WERI-Rb-1 (cell line): Measurements from ENCODE around the gene CCL4.

Experiments used
- DNase-seq: peaks from one replicate; pipeline ENCODE4 v3.0.0-alpha.2; 2020
- H3K27ac ChIP-seq: fragments of 250-450 bp; sonication (Bioruptor Pico); 2 replicates; pipeline ENCODE4 v1.5.1; 2020; ENCODE audit warnings: mild to moderate bottlenecking, moderate library complexity
- H3K27me3 ChIP-seq: fragments of 250-450 bp; sonication (Bioruptor Pico); 2 replicates; pipeline ENCODE4 v1.5.1; 2021; ENCODE audit warnings: mild to moderate bottlenecking, low read depth, moderate library complexity; ENCODE audit not compliant: insufficient read depth, severe bottlenecking
- H3K36me3 ChIP-seq: fragments of 250-450 bp; sonication (Bioruptor Pico); 2 replicates; pipeline ENCODE4 v1.5.1; 2020; ENCODE audit warnings: mild to moderate bottlenecking, moderate library complexity
- H3K4me3 ChIP-seq: 2 replicates; pipeline ENCODE4 v1.5.1; 2011; ENCODE audit warnings: low read depth, mild to moderate bottlenecking, control low read depth, low read length
- H3K9me3 ChIP-seq: fragments of 250-450 bp; sonication (Bioruptor Pico); 2 replicates; pipeline ENCODE4 v1.5.1; 2021; ENCODE audit warnings: mild to moderate bottlenecking, moderate library complexity; ENCODE audit not compliant: severe bottlenecking
- TF ChIP-seq, protein P1 (sequence below): IDR thresholded peaks from 2 replicates; pipeline ENCODE4 v1.5.1; 2011; ENCODE audit warnings: low read depth, mild to moderate bottlenecking, control low read depth, inconsistent platforms, low read length

CCL4 gene

DNA sequence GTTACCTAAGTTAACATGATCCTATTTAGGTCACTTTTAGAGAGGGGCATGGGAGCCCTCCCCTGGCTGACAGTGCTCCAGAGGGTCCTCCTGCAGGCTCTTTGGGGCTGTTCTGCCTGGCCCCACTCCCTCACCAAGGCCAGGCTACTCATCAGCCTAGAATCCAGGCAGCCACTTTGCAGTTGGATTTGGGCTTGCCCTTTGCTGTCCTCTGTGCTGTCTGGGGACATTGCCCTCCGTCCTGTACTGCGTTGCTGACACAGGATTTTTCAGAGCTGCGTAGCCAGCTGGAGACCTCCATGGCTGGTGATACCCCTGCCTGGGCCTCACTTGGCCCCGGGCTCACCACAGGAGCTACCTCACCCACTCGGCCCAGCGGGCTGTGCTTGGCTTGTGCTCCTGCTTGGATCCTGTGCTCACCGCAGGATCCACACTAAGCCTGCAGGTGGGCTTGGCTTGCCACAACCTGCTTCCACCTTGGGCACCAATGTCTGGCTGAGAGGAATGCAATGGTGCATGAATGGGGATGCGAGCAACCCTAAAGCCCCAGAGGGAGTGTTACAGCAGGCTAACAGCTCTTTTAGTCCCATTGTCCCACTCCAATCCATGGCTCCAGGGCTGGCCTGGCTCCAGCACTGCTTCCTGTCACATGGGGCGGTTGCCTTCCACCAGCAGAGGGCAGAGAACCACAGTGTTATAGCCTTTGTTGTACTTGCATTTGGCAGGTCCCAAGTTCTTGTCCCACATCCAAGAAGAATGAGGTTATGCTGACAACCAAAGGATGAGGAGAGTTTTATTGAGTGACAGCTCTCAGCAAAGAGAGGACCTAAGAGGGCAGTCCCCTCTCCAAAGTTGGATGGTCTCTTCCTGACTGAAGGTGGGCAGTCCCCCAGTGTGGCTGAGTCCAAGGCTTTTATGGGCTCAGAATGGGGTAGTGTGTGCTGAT lies 21.5 kb downstream of the CCL4 start:
- no peak overlapping the region for H3K27ac ChIP-seq
- H3K4me3 ChIP-seq = no peak overlapping the region
- H3K27me3 ChIP-seq = no peaks in the 10 kb centered on the region
- peaks cover 16% of the 10 kb centered on the region for H3K9me3 ChIP-seq
- DNase-seq = no peak
- TF ChIP-seq, protein P1, sequence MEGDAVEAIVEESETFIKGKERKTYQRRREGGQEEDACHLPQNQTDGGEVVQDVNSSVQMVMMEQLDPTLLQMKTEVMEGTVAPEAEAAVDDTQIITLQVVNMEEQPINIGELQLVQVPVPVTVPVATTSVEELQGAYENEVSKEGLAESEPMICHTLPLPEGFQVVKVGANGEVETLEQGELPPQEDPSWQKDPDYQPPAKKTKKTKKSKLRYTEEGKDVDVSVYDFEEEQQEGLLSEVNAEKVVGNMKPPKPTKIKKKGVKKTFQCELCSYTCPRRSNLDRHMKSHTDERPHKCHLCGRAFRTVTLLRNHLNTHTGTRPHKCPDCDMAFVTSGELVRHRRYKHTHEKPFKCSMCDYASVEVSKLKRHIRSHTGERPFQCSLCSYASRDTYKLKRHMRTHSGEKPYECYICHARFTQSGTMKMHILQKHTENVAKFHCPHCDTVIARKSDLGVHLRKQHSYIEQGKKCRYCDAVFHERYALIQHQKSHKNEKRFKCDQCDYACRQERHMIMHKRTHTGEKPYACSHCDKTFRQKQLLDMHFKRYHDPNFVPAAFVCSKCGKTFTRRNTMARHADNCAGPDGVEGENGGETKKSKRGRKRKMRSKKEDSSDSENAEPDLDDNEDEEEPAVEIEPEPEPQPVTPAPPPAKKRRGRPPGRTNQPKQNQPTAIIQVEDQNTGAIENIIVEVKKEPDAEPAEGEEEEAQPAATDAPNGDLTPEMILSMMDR = no peak
- no peaks in the 10 kb centered on the region for H3K36me3 ChIP-seq

DNA sequence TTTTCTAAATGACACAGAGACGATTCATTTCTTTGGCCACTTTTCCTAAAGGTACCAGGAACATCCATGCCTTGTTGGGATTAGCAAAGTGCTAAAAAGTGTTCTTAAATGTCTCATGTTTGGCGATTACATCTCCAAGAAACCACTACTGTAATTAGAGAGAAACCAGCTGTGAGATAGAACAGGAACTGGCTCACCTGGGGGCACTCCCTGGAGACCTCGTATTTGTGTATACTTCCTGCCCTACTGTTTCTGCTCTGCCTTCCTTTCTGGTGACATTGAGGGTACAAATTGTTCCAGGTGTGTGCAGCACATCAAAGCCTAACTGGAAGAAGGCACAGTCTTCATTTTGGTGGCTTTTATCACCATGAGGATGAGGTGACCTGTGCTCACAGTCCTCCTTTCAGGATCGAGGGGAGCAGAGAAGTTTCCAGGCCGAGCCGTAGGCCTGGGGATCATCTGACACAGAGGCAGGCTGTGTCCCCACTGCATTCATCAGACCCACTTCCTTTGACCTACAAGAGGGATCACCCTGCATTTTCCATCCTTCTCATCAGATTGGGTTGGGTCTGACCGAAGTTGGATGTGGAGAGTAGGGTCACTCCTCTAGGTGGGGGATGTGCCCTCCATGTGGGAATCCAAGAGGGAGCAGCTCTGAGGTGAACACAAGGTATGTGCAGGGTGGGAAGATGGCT lies 23.7 kb downstream of the CCL4 start:
- peaks cover 16% of the 10 kb centered on the region for H3K9me3 ChIP-seq

DNA sequence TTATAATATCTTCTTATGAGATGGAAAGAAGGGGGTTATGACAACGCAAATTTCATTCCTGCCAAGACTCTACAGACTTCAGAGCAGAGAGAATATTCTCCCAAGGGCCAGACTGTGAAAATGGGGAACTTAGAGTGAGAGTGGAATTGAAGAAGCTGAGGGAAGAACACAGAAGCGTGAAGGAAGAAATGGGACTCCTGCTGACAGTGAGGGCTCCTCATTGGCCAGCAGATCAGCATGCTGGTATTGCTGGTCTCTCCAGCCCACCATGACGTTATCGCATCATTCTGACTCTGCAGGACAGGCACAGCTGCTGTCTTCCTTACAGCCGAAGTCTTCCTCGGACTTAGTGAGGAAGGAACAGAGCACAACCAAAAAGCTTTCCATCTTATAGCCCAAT lies 24.3 kb downstream of the CCL4 start:
- no peak overlapping the region for H3K4me3 ChIP-seq
- H3K27me3 ChIP-seq = no peaks in the 10 kb centered on the region
- TF ChIP-seq, protein P1 = no peak
- no peaks in the 10 kb centered on the region for H3K36me3 ChIP-seq
- no peak overlapping the region for H3K27ac ChIP-seq
- no peak for DNase-seq
- H3K9me3 ChIP-seq = peaks cover 16% of the 10 kb centered on the region

More for the DNA sequence above, 23.7 kb downstream of the CCL4 start:
- H3K27ac ChIP-seq = no peak overlapping the region
- TF ChIP-seq, protein P1 = no peak
- DNase-seq = no peak
- no peak overlapping the region for H3K4me3 ChIP-seq
- H3K27me3 ChIP-seq = no peaks in the 10 kb centered on the region
- no peaks in the 10 kb centered on the region for H3K36me3 ChIP-seq

DNA sequence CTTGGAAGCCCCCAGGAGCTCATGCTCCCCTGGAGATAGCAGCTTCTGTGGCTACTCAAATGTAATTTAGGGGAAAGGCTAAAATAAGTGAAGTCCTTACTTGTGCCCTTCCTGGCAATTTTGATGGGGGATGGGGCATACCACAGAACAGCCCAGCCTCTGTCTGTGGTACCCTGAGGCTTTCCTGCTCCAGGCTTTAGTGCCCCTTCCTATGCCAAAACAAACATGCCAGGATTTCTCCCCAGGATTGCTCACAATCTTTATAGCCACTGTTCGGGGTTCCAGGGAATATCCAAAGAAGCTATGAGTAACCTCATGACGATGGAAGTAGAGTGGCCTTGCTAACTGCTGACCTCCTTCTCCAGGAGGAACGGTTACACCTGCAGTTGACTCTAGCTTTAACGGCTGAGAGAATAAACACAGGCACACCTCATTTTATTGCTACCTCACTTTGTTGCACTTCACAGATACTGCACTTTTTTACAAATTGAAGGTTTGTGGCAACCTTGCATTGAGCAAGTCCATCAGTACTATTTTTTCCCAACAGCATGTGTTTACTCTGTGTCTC lies 24.9 kb downstream of the CCL4 start:
- peaks cover 16% of the 10 kb centered on the region for H3K9me3 ChIP-seq
- TF ChIP-seq, protein P1 = no peak
- DNase-seq = no peak
- no peak overlapping the region for H3K4me3 ChIP-seq
- no peak overlapping the region for H3K27ac ChIP-seq
- no peaks in the 10 kb centered on the region for H3K27me3 ChIP-seq
- no peaks in the 10 kb centered on the region for H3K36me3 ChIP-seq

DNA sequence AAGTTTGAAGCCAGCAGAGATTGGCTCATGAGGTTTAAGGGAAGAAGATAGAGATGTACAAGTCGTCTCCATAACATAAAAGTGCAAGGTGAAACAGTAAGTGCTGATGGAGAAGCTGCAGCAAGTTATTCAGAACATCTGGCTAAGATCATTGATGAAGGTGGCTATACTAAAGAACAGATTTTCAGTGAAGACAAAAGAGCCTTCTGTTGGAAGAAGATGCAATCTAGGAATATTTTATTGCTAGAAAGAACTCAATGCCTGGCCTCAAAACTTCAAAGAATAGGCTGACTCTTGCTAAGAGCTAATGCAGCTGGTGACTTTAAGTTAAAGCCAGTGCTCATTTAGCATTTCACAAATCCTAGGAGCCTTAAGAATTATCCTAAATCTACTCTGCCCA lies 26.0 kb downstream of the CCL4 start:
- no peak for DNase-seq
- TF ChIP-seq, protein P1 = no peak
- H3K36me3 ChIP-seq = no peaks in the 10 kb centered on the region
- H3K27me3 ChIP-seq = no peaks in the 10 kb centered on the region
- H3K9me3 ChIP-seq = peaks cover 16% of the 10 kb centered on the region
- H3K27ac ChIP-seq = no peak overlapping the region
- H3K4me3 ChIP-seq = no peak overlapping the region
